Neutrophil (primary cell): ENCODE measurements around the gene ASB15.

ENCODE experiments used
- H3K27ac ChIP-seq: fragments of 200-600 bp; sonication (generic); 2 replicates; pipeline ENCODE4 v1.5.1; 2016; ENCODE audit warnings: mild to moderate bottlenecking, moderate library complexity
- H3K27me3 ChIP-seq: fragments of 200-600 bp; sonication (generic); 2 replicates; pipeline ENCODE4 v1.6.0; 2016; ENCODE audit warnings: mild to moderate bottlenecking
- H3K36me3 ChIP-seq: fragments of 200-600 bp; sonication (generic); 2 replicates; pipeline ENCODE4 v1.5.1; 2017
- H3K4me1 ChIP-seq, 2 experiments: fragments of 200-600 bp in 1 of 2; sonication (generic) in 1 of 2; 1 replicate in 1 of 2; 2 replicates in 1 of 2; pipeline versions ENCODE4 v1.5.1 to v1.6.1; 2013 to 2016; ENCODE audit warnings: low read depth in 1 of 2, low read length in 1 of 2, mild to moderate bottlenecking in 1 of 2, moderate library complexity in 1 of 2; ENCODE audit not compliant: control insufficient read depth in 1 of 2, insufficient read depth in 1 of 2
- H3K4me3 ChIP-seq, 2 experiments: fragments of 200-600 bp in 1 of 2; sonication (generic) in 1 of 2; 1 replicate in 1 of 2; 2 replicates in 1 of 2; pipeline ENCODE4 v1.5.1; 2013 to 2016; ENCODE audit warnings: low read depth in 1 of 2, low read length in 1 of 2, mild to moderate bottlenecking in 1 of 2, moderate library complexity in 1 of 2
- H3K9me3 ChIP-seq: fragments of 200-600 bp; sonication (generic); 2 replicates; pipeline ENCODE4 v1.5.1; 2016
- CTCF ChIP-seq: fragments of 200-600 bp; sonication (generic); IDR thresholded peaks from 2 replicates; pipeline ENCODE4 v1.5.1; 2016; ENCODE audit warnings: antibody characterized with exemption

The ASB15 gene

GRCh38 chr7:123643495-123644441 lies 42.1 kb downstream of the ASB15 start:
- peaks cover 40% of the 10 kb centered on the region for H3K27me3 ChIP-seq
- no peaks in the 10 kb centered on the region for H3K36me3 ChIP-seq
- H3K9me3 ChIP-seq, result no peaks in the 10 kb centered on the region
- H3K27ac ChIP-seq, result no peak overlapping the region
- peaks cover 18 to 27% of the 10 kb centered on the region in 2 experiments for H3K4me1 ChIP-seq
- no peak for TF ChIP-seq CTCF
- H3K4me3 ChIP-seq, result no peak overlapping the region

DNA sequence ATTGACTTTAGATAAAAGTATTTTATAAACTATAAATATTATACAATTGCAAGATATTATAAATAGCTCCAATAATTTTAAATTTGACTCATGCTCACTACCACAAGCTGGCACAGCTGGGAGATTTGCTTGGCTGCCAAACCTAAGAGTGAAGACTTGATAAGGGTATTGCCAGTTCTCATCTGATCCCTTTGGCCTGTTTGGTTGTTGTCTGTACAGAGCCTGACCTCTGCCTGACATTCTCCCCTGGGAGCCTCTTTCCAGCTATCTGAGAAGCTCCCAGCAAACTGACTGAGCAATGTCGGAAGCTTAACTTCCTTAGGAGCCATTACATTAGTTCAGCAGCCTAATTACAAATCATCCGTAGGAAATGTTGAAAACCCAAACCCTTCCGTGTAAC lies 43.9 kb downstream of the ASB15 start:
- TF ChIP-seq CTCF, result no peak
- H3K27me3 ChIP-seq, result peaks cover 28% of the 10 kb centered on the region
- H3K4me1 ChIP-seq, result peaks cover 19 to 30% of the 10 kb centered on the region in 2 experiments
- no peak overlapping the region for H3K27ac ChIP-seq
- no peaks in the 10 kb centered on the region for H3K9me3 ChIP-seq
- H3K4me3 ChIP-seq, result no peak overlapping the region
- H3K36me3 ChIP-seq, result no peaks in the 10 kb centered on the region

DNA sequence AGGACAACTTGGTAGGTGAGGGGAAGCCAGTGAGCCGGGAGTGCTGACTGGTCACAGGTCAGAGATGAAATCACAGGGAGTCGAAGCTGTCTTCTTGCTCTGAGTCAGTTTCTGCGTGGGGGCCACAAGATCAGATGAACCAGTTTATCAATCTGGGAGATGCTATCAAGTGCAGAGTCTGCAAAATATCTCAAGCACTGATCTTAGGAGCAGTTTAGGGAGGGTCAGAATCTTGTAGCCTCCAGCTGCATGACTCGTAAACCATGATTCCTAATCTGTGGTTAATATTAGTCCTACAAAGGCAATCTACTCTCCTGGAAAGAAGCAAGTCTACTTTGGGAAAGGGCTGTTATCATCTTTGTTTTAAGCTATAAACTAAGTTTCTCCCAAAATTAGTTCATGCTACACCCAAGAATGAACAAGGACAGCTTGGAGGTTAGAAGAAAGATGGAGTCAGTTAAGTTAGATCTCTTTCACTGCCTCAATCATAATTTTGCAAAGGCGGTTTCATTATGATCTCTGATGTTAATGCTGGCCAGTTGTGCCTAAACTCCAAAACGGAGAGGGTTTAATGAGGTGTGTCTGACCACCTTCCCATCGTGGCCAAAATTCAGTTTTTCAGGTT lies 45.6 kb downstream of the ASB15 start:
- no peaks in the 10 kb centered on the region for H3K9me3 ChIP-seq
- peaks cover 19 to 30% of the 10 kb centered on the region in 2 experiments for H3K4me1 ChIP-seq
- H3K27me3 ChIP-seq, result peaks cover 31% of the 10 kb centered on the region
- no peak overlapping the region for H3K4me3 ChIP-seq
- no peak overlapping the region for H3K27ac ChIP-seq
- TF ChIP-seq CTCF, result no peak
- no peaks in the 10 kb centered on the region for H3K36me3 ChIP-seq

DNA sequence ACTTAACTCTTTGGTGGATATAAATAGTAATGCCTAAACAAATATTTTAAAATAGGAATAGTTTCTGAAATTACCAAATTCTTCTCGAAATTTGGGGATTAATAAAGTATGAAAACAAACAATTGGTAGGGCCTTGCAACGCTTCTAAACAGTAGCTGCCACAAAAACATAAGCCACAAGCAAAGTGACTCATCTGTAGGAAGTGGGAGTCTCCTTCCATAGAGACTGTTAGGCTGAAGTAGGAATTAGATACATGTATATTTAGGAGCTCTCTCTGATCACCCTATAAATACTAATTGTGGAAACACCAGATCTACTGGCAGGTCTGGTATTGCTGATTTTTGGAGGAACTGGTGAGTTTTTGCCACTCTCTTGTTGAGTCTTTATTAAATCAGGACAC lies 48.3 kb downstream of the ASB15 start:
- no peak for TF ChIP-seq CTCF
- H3K9me3 ChIP-seq, result no peaks in the 10 kb centered on the region
- no peak overlapping the region for H3K27ac ChIP-seq
- peaks cover 13% of the 10 kb centered on the region for H3K27me3 ChIP-seq
- no peaks in the 10 kb centered on the region for H3K36me3 ChIP-seq
- H3K4me3 ChIP-seq, result no peak overlapping the region
- peaks cover 19 to 27% of the 10 kb centered on the region in 2 experiments for H3K4me1 ChIP-seq

DNA sequence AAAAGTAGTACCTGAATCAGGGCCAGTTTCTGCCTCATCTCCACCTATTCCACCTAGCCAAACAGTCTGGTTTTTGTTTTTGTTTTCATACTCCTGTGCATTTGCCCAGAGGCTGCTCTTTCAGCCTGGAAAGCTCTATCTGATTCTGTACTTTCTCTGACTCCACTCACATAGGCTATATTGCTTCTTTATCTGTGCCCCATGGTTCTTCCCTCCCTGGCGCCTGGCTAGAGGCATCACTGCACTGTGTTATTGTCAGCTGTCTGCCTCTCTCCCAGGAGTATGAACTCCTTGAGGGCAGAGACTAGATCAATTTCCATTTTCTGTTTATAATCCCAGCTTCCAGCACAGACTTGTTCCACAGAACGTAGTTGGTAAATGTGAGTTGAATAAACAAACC lies 49.0 kb downstream of the ASB15 start:
- no peak for TF ChIP-seq CTCF
- Histone ChIP-seq H3K9me3 (no peaks in the 10 kb centered on the region), H3K36me3 (no peaks in the 10 kb centered on the region)

More for the DNA sequence above, 49.0 kb downstream of the ASB15 start:
- H3K4me3 ChIP-seq, result no peak overlapping the region
- no peak overlapping the region for H3K27ac ChIP-seq
- peaks cover 12 to 22% of the 10 kb centered on the region in 2 experiments for H3K4me1 ChIP-seq
- H3K27me3 ChIP-seq, result peaks cover 13% of the 10 kb centered on the region
